HEK293T (cell line): ENCODE results near the gene HSPG2.

Source experiments
- BHLHE40 ChIP-seq: fragments of 450-650 bp; IDR thresholded peaks from 2 replicates; pipeline ENCODE4 v1.6.1; 2016; ENCODE audit warnings: mild to moderate bottlenecking, moderate library complexity, borderline replicate concordance
- CTBP1 ChIP-seq: fragments of 450-650 bp; IDR thresholded peaks from 2 replicates; pipeline ENCODE4 v1.6.1; 2016; ENCODE audit warnings: borderline replicate concordance
- ELF4 ChIP-seq: fragments of 450-650 bp; IDR thresholded peaks from 2 replicates; pipeline ENCODE4 v1.6.1; 2017; ENCODE audit warnings: antibody characterized with exemption
- FOXK2 ChIP-seq: fragments of 450-650 bp; IDR thresholded peaks from 2 replicates; pipeline ENCODE4 v1.6.1; 2016; ENCODE audit warnings: mild to moderate bottlenecking
- FOXM1 ChIP-seq: fragments of 450-650 bp; IDR thresholded peaks from 2 replicates; pipeline ENCODE4 v1.6.1; 2017; ENCODE audit warnings: mild to moderate bottlenecking, borderline replicate concordance
- HDGF ChIP-seq: fragments of 450-650 bp; IDR thresholded peaks from 2 replicates; pipeline ENCODE4 v1.6.1; 2017; ENCODE audit warnings: antibody characterized with exemption, borderline replicate concordance
- L3MBTL2 ChIP-seq: fragments of 450-650 bp; conservative IDR thresholded peaks from 2 replicates; pipeline ENCODE4 v1.6.1; 2016; ENCODE audit warnings: mild to moderate bottlenecking
- LEF1 ChIP-seq: fragments of 450-650 bp; IDR thresholded peaks from 2 replicates; pipeline ENCODE4 v1.6.1; 2017; ENCODE audit warnings: mild to moderate bottlenecking, borderline replicate concordance
- NFRKB ChIP-seq: fragments of 450-650 bp; IDR thresholded peaks from 2 replicates; pipeline ENCODE4 v1.6.1; 2016; ENCODE audit warnings: mild to moderate bottlenecking, moderate library complexity
- PKNOX1 ChIP-seq: fragments of 450-650 bp; IDR thresholded peaks from 2 replicates; pipeline ENCODE4 v1.6.1; 2016
- SP1 ChIP-seq: fragments of 450-650 bp; IDR thresholded peaks from 2 replicates; pipeline ENCODE4 v1.6.1; 2017
- SUZ12 ChIP-seq: fragments of 450-650 bp; IDR thresholded peaks from 2 replicates; pipeline ENCODE4 v1.6.1; 2016; ENCODE audit warnings: mild to moderate bottlenecking
- TARDBP ChIP-seq: fragments of 450-650 bp; IDR thresholded peaks from 2 replicates; pipeline ENCODE4 v1.6.1; 2016
- ZNF384 ChIP-seq: fragments of 450-650 bp; IDR thresholded peaks from 2 replicates; pipeline ENCODE4 v1.6.1; 2016

- TF ChIP-seq L3MBTL2 = no peak
- TF ChIP-seq ELF4 = no peak
- no peak for TF ChIP-seq BHLHE40
- TF ChIP-seq NFRKB = no peak
- TF ChIP-seq CTBP1 = no peak
- no peak for TF ChIP-seq FOXK2
- TF ChIP-seq PKNOX1 = no peak
- no peak for TF ChIP-seq ZNF384
- no peak for TF ChIP-seq SP1
- no peak for TF ChIP-seq SUZ12
- no peak for TF ChIP-seq LEF1
- no peak for TF ChIP-seq FOXM1
- TF ChIP-seq HDGF = no peak
- TF ChIP-seq TARDBP = no peak
Measured at GRCh38 chr1:21837476-21837875, 99.6 kb downstream of the HSPG2 start.
